Activated naive CD4-positive, alpha-beta T cell treated with anti-CD3 and anti-CD28 coated beads, Interleukin-2, amount 50 U/mL, for 16 hours (primary cell): ENCODE measurements around the gene SYCP2.

Experiments used
- DNase-seq: peaks from one replicate; pipeline ENCODE4 v3.0.0-alpha.2; 2020

The SYCP2 gene

GRCh38 chr20:59835448-59836395 is 97.7 kb downstream of the SYCP2 start:
- DNase-seq: no peak

DNA sequence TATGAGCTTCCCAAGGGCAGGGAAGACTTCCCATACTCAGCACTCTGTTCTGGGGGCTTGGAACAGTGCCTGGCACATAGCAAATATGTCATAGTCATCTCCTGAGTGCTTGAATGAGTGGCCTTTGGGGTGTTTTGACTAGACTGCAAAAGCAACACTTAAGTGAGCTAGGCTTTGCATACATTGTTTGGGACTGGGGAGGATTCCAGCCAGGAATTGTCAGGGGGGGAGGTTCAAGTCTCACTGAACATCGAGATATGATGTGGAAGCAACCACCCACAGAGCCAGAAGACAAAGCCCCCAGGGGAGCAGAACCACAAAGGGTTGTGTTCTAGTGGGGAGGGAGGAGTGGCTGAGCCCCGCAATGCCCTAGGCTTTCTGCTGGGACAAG is 98.4 kb downstream of the SYCP2 start:
- DNase-seq: no peak

GRCh38 chr20:59832406-59833363 is 100.8 kb downstream of the SYCP2 start:
- no peak for DNase-seq

DNA sequence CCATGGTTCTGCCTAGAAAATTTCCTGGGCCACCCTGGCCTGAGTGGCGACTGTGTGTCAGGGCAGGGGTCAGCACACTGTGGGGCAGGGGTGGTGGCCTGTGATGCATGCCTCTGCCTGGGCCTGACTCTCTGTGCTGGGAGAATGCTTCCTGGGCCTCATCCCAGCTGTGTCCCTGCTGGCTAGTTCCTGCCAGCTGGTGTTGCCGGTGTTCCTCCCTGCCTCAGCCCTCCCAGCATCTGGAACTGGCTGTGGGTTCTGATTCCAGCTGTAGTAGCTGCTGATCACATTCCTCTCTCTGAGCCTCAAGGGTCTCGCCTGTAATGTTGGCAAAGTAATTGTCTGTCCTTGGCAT is 101.5 kb downstream of the SYCP2 start:
- DNase-seq: no peak

- DNase-seq: no peak
These were observed 102.2 kb downstream of the SYCP2 start for GRCh38 chr20:59831024-59831915.

GRCh38 chr20:59830665-59831023 is 102.8 kb downstream of the SYCP2 start:
- no peak for DNase-seq

DNA sequence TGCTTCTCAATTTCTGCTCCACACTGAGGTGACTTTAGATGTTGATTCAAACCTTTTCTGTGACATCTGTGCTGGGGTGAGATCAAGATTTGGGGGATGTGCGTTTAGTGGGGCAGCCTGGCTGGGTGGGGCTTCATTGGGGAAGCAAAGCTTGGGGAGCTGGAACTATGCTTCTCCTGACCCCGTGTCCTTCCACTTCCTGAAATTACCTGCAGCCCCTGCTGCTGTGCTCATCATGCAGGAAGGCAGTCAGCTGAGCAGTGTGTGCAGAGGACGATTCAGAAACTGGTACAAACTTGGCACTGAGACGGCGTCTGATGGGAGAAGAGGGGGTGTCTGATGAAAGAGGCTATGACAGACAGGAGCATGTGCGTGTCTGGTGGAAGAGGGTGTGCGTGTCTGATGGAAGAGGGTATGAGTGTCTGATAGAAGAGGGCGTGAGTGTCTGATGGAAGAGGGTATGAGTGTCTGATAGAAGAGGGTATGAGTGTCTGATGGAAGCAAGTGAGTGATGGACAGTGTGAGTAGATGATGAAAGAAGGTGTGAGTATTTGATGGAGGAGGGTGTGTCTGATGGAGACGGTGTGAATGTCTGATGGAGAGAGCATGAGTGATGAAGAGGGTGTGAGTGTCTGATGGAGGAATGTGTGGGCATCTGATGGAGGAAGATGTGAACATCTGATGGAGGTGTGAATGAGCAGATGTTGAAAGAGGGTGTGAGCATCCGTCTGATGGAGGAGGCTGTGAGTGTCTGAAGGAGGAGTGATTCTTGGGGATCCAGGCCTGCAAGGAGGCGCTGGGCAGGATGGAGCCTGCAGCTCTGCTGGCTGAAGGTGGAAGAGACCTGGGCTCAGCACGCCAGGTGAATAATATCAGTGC is 103.4 kb downstream of the SYCP2 start:
- DNase-seq: no peak

GRCh38 chr20:59829054-59829785 is 104.2 kb downstream of the SYCP2 start:
- no peak for DNase-seq

DNA sequence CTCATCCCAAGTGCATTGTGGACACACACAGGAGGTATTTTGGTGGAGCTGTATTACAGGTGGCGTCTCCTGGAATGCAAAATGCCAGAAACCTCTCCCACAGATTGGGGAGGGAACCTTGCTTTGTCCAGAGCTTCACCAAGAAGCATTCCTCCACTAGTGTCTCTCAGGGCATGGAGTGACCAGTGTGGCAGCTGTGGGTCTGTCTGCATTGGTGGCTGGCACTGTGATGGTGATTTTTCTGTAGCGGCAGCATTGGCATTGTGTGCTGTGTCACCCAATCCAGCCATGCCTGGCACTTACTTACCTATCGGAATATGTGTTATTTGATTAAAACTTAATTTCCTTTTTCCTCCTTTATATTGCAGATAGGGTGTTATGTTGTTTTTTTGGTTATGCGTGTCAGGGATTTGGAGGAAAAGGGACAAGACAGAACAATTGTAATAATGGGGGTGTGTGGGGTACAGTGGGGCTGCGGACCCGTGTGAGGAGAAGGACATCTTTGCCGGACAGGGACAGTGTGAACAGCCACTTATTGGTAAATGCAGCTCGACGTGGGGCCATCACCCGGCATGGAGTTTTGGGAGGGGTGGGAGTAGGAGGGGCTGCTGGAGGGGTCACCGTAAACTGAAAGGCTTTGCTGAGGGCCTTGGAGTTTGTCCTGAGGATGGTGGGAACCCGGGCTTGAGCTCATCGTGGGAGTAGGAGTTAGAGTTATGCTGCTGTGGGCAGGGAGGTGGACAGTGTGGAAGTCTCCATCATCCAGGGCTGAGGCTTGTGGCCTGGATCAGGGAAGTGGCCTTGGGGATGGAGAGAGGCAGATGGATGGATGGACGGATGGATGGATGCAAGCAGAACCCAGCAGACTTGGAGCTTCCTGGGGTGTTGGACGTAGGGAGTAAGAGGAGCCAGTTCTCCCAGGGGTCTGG is 105.0 kb downstream of the SYCP2 start:
- no peak for DNase-seq

- DNase-seq: no peak
These were observed 106.0 kb downstream of the SYCP2 start for GRCh38 chr20:59827138-59828056.

GRCh38 chr20:59825944-59826759 is 107.3 kb downstream of the SYCP2 start:
- DNase-seq: no peak

DNA sequence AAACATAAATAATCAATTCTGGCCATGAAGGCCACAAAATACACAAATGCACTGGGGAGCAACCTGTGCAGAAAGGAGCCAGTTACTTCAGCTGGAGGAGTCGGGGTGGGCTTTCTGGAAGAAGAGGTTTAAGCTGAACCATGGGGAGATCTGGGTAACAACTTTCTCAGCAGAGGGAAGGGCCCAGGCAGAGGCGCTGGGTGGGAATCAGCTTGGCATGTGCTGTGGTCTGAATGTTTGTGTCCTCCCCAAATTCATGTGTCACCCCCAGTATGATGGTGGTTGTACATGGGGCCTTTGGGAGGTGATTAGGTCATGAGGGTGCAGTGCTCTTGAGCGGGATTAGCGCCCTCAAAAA is 107.9 kb downstream of the SYCP2 start:
- DNase-seq: no peak

- DNase-seq: no peak
These were observed 108.5 kb downstream of the SYCP2 start for GRCh38 chr20:59824711-59825562.

DNA sequence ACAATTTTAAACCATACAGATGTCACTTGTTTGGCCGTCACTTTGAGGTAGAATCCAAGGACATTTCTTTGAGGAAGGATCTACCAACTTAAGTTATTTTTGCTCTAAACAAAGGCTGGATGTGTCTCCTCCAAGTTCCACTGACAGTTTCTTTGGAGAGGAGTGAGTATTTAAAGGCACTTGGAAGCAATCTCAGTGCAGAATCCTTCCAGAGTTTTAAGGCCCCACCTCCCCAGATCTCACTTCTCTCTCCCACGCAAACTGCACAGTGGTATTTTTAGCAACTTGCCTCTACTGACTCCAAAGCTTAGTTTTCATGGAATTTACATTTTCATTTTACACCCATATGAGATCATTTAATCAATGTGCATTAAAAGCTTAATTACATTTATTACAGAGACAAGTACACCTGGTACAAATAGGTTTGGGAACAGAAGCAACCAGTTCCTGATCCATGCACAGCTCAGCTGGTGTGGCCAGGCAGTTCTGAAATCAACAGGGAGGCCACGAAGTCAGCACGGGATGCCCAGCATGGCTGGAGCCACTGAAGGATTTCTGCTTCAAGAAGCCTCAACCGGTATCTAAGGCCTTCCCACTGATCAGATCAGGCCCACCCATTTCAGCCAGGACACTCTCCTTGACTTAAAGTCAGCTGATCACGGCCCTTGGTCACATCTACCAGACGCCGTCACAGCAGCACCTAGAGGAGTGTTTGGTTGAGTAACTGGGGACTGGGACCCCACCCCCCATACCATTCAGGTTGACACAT is 109.8 kb downstream of the SYCP2 start:
- no peak for DNase-seq

GRCh38 chr20:59823030-59823423 is 110.4 kb downstream of the SYCP2 start:
- no peak for DNase-seq
